Activated CD8-positive, alpha-beta memory T cell treated with anti-CD3 and anti-CD28 coated beads for 1 hour (primary cell): Measurements from ENCODE around the gene HP1BP3.

Source experiments
- DNase-seq, 2 donors: peaks; one replicate each; pipeline ENCODE4 v3.0.0-alpha.2; 2020; ENCODE audit warnings: low read depth in 1 of 2; ENCODE audit errors: extremely low read depth in 1 of 2

HP1BP3 gene

DNA sequence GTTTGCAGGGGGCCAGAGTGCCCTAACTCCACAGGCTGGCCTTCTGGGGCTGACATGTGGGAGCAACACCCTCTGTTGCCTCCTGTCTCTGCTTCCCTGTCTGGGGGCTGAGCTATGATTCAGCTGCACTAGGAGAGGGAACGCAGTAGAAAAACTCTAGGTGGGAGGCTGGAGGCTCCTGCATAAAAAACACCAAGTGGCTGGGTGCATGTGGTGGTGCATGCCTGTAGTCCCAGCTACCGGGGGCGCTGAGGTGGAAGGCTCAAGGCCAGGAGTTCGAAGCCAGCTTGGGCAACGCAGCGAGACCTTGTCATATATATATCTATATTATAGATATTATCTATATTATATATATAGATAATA is 74.9 kb downstream of the HP1BP3 start:
- no peak for DNase-seq

DNA sequence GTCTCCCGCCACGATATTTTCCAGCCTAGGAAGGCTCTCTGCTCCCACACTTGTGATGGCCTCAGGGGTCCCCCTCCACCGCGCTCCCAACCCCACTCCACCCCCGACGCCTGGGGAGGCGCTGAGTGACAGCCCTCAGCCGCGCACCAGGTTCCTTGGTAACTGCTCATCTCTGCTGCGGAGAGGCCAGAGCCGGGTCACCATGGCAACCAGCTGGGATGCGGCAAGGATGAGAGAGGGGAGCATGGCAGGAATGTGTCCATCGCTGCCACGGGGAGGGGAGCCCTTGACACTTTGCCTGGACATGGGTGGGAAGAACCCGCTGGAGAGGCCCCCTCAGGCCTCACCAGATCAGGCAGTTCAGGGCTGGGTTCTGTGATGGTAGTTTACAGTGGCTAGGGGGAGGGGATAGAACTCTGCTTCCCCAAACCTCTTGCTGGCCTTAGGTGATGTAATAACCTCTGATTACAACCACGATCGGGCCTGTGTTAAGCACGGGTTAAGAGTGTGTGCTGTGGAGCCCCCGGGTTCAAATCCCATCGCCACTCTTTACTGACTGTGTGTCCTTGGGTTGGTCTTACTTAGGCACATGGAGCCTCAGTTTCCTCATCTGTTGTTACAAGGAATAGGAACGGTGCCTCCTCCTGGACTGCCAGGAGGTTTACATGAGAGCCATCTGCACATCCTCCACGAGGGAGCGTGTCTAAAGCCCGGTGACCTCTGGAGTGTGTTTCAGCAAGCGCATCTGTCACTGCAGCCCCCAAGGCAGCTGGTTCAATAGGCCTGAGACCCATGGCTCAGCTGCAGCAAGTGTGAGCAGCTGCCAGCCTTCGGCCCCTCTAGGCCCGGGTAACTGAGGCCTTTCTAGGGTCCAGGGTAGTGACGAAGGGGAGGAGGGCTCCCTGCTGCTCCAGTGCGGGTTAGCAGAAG is 75.6 kb downstream of the HP1BP3 start:
- DNase-seq, result no peak

DNA sequence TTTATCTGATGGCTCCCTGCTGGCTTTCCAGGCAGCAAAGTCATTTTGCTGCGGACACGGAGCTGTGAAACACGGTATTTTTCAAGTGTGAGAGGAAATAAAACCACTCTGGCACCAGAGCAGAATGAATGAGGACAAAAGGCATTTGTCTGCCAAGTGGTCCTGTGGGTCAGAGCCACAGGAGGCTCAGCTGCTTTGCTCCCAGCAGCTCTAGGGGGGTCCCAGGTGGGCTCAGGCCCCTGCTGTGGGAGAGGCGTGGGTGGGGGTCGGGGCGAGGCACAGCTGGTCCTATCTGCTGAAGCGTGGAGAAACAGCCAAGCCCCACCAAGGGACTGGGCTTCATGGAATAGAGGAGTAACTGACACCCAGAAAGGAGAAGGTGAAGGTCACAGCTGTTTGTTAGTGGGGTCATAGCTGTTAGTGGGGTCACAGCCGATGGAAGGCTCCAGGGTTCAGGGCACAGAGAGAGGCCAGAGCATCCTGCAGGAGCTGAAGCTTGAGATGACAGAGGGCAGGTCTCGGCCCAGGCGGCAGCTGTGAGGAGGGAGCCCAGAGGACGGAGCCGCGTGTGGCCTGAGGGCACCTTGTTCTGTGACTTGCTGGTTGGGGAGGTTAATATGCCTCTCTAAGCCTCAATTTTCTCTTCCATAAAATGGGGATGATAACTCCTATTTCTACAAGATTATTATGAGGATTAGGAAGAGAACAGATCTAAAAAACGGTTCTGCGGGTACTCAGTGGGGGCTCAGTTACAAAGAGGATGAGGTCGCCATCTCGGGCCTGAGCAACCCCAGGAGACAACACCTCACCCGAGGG is 76.4 kb downstream of the HP1BP3 start:
- DNase-seq, result no peak

DNA sequence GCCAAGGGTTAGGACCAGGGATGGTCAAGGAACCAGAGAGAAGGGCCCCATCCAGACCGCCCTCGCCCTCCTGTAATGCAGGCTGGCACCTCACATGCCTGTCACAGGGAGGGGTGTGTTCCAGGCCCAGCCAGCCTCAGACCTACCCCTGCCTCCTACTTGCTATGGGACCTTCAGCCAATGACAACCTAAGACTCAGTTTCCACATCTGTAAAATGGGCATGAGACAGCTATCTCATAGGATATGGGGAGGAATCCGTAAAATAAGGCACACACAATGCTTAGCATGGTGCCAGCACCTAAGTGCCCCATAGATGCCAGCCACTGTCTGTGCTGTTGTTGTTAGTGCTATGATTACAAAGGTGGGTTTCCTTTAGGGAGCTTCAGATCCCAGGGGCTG is 77.2 kb downstream of the HP1BP3 start:
- no peak for DNase-seq

DNA sequence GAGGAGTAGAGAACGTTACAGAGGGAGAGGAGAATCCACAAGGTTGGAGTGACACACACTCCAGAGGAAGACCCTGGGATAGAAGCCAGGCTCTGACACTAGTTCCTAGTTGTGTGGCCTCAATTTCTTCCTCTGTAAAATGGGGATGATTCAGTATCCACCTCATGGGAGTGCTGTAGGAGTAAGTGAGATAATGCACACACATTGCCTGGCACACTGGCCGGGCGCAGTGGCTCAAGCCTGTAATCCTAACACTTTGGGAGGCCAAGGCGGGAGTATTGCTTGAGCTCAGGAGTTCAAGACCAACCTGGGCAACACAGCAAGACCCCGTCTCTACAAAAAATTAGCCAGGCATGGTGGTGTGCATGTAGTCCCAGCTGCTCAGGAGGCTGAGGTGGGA is 78.2 kb downstream of the HP1BP3 start:
- no peak for DNase-seq

DNA sequence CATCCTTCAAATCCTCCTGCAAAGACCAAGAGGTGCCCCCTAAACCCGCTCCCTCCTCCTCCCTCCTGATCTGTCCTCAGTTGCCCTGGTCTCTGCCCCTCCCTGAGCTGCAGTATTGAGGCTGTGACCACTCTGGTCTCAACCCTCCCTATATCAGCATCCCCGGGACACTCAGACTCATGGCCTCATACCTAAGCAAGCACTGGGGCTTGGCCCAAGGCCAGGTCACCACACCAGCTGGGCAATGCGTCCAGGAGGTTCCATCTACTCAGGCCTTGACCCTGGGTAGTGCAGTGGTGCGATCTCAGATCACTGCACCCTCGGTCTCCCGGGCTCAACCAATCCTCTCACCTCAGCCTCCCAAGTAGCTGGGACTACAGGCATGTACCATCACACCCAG is 79.0 kb downstream of the HP1BP3 start:
- DNase-seq, result no peak

DNA sequence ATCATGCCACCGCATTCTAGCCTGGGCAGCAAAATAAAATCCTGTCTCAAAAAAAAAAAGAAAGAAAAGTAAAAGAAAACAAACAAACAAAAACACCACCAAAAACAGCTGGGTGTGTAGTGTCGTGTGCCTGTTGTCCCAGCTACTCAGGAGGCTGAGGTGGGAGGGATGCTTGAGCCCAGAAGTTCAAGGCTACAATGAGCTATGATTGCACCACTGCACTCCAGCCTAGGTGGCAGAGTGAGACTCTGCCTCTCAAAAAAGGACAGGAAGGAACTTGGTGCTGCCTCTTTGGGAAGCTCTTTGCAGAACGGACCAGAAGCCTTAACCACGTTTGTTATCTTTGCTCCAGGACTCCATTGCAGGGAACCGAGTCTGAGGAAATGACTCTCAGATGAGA is 80.3 kb downstream of the HP1BP3 start:
- no peak for DNase-seq

DNA sequence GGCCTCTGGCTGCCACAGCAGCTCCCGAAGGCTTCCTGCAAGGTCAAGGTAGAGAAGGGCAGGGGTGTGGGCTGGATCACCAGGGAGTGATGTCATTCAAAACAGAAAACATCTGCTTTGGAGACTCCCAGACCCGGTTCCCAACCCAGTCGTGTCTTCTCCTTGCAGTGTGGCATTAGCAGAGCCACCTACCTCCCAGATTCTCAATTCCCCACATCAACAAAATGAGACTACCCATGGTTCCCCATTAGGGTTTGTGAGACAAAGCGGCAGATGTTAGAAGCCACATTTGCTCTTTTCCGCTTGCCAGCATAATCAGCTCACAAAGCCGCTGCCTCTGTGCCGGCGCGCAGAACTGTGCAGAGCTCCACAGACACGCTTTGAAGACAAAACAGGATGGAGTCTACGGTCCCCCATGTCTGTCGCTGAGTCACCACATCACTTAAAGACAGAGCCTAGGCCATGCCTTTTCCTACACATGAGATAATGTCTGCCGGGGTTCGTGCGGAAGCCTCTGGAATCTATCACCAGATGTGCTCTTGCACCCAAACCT is 81.8 kb downstream of the HP1BP3 start:
- DNase-seq, result no peak

DNA sequence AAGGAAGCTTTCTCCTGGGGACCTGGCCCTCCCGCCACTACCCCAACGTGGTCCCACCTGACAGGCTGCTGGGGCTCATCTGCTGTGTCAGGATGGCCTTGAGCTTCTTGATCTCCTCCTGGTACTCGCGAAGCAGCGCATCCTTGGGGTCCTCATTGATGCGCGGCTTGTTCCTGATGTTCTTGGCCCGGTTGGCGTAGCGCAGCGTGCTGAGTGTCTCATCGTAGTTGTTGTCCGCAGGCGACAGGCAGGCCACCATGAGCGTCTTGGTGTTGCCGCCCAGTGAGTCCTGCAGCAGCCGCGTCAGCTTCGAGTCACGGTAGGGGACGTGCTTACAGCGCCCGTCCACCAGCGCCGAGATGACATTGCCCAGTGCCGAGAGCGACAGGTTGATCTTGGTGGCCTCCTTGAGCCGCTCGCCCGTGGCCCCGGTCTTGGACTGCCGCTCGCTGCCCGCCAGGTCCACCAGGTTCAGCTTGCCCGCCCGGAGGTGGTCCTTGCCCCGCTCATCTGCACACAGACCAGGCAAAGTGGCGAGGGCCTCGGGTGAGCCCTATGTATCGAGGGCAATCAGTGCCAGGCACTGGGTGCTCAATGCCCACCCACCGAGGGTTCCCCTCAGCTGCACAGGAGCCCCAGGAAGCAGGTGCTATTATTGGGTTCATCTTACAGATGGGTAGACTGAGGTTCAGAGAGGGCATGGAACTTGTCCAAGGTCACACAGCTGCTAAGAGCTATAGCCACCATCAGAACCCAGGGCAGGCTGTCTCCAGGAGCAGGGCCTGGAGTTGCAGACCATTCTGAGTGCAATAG is 82.5 kb downstream of the HP1BP3 start:
- no peak for DNase-seq

DNA sequence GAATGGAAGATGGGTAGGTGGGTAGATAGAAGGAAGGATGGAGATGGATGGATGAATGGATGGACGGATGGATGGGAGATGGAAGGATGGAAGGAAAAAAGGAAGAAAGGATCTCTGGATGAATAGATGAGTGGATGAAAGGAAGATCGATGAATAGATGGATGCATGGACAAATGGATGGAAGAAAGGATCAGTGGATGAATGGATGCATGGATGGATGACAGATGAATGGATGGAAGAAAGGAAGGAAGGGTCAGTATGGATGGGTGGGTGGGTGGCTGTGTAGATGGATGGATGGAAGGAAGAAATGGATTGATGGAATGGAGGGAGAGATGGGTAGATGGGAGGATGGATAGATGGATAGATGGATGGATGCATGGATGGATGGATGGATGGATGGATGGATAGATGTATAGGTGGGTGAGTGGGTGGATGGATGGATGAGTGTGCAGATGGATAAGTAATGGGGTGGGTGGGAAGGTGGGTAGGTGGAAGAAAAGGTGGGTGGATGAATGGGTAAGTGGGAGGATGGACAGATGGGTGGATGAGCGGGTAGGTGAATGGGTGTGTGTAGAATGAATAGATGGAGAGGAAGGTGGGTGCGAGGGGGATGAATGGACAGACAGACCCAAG is 83.9 kb downstream of the HP1BP3 start:
- DNase-seq, result no peak

DNA sequence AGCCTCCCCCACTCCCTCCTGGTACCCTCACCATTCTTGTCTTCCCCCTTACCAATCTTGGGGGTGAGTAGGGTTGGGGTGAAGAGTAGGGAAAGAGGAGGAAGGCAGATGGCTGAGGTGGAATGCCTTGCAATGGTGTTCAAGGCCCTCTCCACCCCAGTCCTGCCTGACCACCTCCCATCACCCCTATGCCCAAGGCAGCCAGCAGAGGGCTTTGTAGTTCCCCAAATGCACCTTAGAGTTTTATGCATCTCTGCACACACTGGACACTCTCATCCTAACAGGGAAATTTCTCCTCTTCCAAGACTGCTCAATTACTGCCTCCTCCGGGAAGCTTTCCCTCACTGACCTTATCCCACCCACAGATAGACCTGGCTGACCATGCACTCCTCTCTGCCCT is 84.7 kb downstream of the HP1BP3 start:
- DNase-seq, result no peak

DNA sequence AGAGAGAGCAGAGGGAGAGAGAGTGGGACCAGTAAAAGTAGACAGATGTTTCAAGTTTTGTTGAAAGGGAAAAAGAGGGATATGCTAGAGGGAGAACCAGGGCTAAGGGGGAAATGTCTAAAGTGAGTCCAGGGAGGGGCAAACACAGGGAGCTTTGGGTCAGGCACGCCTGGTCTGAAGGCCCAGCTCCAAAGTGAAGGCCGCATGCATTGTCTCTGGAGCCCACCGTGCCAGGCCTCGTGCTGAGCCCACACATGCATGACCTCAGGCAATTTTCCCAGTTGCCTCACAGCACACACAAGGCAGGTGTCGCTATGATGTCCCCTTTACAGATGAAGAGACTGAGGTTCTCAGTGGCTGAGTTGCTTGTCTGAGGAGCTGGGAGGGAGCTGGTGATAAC is 85.3 kb downstream of the HP1BP3 start:
- DNase-seq, result no peak

DNA sequence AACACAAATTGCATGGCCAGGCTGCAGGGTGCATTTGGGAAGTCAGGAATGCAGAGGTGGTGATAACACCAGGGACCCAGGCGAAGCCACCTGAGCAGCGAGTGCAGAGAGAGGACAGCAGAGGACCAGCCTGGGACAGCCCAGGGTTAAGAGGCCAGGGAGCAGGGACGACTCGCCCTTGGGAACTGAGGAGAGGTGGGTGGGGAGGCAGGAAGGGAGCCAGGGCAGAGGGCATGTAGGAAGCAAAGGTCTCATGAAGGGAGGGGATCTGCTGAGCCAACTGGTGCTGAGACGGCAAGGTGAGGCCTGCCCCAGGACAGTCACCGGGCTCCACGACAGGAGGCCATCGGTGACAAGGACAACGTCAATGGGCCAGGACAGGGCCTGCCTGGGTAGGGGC is 85.7 kb downstream of the HP1BP3 start:
- DNase-seq, result no peak

DNA sequence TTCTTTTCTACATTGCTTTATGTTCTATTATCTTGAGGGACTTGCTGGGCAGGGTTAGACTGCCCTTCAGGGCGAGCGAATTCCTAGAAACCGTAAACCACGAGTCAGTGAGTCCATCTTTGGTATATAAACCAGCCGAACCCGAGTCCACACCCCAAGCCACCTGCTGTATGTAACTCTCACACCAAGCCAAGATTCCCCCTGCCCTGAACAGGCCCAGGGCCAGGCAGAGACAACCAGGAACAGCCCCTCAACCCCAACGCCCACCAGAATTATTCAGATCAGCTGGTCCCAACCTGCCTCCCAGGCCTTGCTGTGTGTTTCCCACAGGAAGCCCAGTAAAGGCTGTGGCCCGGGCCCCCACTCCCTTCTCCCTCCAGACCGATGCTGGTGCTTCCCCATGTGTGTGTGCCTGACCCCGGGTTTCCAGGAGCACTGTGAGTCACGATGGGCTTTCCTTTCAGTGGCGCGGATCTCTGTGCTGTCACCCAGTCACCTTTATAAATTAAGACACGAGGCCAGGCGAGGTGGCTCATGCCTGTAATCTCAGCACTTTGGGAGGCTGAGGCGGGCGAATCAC is 86.4 kb downstream of the HP1BP3 start:
- DNase-seq, result no peak

DNA sequence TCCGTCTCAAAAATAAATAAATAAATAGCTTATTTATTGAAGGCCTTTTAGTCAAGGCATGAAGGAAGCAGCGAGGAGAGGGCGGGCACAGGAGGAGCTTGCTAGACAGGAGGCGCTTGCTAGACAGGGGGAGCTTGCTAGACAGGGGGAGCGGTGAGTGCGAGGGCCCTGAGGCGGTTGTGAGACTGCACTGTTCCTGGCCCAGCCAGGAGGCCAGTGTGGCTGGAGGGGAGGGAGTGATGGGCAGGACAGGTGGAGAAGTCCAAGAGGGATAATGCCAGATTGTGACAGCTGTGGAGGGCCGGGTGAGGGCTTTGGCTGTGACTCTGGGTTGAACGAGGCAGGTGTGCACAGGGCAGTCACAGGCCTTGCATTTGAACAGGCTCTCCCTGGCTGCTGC is 87.5 kb downstream of the HP1BP3 start:
- no peak for DNase-seq

DNA sequence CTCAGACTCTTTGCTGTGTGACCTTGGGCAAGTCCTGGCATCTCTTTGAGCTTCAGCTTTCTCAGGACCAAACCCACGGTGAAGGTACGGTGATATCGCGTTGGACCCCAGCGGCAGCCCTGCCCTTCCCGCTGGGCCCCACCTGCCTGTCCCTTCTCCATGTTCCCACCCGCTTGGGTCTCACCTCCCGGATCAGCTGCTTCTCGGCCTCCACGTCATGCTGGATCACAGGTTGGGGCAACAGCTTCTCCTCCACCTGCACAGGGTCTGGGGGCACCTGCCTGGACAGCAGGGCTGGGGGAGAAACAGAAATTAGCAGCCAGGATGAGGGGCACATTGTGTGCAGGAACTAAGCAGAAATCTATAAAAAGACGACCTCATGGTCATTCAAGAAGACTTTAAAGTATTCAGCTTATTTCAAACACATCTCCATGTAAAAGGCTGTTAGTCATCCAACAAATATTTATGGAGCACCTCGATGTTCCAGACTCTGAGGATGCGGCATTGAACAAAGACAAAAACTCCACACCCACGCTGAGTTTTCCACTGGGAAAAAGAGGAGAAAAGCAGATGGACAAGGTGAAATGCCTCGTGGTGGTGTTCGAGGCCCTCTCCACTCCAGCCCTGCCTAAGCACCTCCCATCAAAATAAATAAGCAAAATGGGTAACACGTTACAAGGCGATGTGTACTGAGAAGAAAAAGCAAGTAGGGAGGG is 88.8 kb downstream of the HP1BP3 start:
- DNase-seq, result no peak

DNA sequence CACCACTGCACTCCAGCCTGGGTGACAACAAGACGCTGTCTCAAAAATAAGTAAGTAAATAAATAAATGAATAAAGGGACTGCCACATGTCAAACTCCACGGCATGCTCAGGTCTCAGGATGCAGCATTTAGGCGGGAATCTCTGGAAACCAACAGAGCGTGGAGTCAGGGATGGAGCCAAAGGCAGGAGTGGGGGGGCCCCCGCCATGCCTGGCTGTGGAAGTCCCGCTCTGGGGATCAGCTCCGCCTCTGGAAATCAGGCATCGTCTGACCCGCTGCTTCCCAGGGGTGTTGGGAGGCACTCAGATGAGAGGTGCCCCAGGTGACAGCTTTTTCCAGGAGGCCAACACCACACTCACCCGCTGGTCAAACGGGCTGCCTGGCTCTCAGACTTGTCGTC is 89.5 kb downstream of the HP1BP3 start:
- no peak for DNase-seq

DNA sequence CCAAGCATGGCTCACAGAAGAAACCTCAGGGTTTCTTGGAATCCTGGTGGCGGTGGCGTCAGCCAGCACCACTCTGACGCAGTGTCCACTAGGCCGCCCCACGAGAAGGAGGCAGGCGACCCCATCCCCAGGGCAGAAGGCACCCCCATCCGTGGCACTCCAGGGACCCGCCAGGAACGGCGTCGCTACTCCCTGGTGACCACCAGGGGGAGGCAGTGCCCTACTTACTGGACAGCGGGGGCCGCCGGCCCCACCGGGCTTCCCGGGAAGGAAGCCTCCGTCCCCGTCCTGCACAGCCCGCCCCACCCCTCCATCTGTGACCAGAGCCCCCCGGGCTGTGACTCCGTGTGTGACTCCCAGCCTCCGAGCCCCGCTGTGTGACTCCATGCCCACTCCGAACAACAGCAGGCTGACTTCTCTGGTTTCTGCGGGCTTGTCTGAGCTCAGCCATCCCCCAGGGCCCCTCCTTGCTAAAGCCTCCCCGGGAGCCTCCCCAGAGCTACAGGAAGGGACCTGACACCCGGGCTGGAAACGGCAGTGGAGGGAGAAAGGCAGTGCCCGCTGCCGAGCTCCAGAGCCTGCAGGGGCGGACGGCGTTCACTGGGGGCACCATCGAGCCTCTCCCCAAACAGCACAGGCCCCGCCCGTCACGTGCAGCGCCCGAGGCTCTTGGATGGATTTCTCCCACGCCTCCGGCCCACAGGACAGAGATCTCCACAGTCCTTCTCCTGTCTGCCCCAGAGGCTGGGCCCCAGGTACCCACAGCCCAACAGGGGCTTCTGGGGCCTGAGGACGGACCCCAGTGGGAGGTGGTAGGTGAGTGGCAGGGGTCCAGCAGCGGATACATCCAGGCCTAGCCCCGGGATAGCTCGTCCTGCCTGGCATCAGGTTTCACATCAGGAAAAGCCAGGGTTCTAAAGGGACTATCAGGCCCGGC is 90.4 kb downstream of the HP1BP3 start:
- DNase-seq, result peak; percentile 27 to 57
